ENCODE data around the gene CBX4. TPM values are rescaled to one million over a fixed set of nuclear protein-coding genes. Genes with fewer than 3 reads are reported as not detected.

The CBX4 gene
- total and polyA plus RNA-seq, 2 of the 13 experiments (the other 11 are each of a cell fraction or from before 2014, with no cell fraction given), result 25.8 to 50.8 TPM

- TF ChIP-seq ZNF605 (CRISPR knock-in tag; IDR thresholded peaks at IDR 0.05), result no peak
- no peak for TF ChIP-seq NFKB2 (CRISPR knock-in tag; IDR thresholded peaks at IDR 0.05; ENCODE audit: borderline replicate concordance)
- TF ChIP-seq ZKSCAN8 (CRISPR knock-in tag; IDR thresholded peaks at IDR 0.05; ENCODE audit: borderline replicate concordance), result no peak
- TF ChIP-seq RAD51 (IDR thresholded peaks at IDR 0.05; ENCODE audit: borderline replicate concordance), result no peak
- TF ChIP-seq ZNF572 (CRISPR knock-in tag; IDR thresholded peaks at IDR 0.05), result no peak
- no peak; the same call in 1 of the 2 replicates for TF ChIP-seq ZNF225 (CRISPR knock-in tag; IDR thresholded peaks at IDR 0.05)
- no peak for TF ChIP-seq NONO (IDR thresholded peaks at IDR 0.05)
- TF ChIP-seq NONO (CRISPR knock-in tag; conservative IDR thresholded peaks at IDR 0.05), result no peak
- TF ChIP-seq AGO2 (optimal IDR thresholded peaks at IDR 0.05; ENCODE audit: low read depth, low read length), result no peak
- TF ChIP-seq ZBTB38 (CRISPR knock-in tag; IDR thresholded peaks at IDR 0.05), result peak; percentile 81
- TF ChIP-seq NFKBIZ (CRISPR knock-in tag; IDR thresholded peaks at IDR 0.05), result no peak
- no peak for TF ChIP-seq ZNF678 (CRISPR knock-in tag; IDR thresholded peaks at IDR 0.05)
- no peak for TF ChIP-seq TP53 (CRISPR knock-in tag; conservative IDR thresholded peaks at IDR 0.05)
- no peak for TF ChIP-seq DDIT3 (CRISPR knock-in tag; IDR thresholded peaks at IDR 0.05)
- TF ChIP-seq ZBED4 (CRISPR knock-in tag; IDR thresholded peaks at IDR 0.05; ENCODE audit: borderline replicate concordance), result 0 out of 2 replicates have a peak, but pooled peaks have one; percentile 34
- 0 out of 2 replicates have a peak, but pooled peaks have one; percentile 13 for TF ChIP-seq NR2F2 (IDR thresholded peaks at IDR 0.05; ENCODE audit: borderline replicate concordance, low read depth)
- TF ChIP-seq BORCS8-MEF2B (CRISPR knock-in tag; IDR thresholded peaks at IDR 0.05), result peak; percentile 53; the same call in 1 of the 2 replicates
- TF ChIP-seq SP4 (CRISPR knock-in tag; IDR thresholded peaks at IDR 0.05), result no peak
- peak; percentile 67; the same call in 1 of the 2 replicates for TF ChIP-seq TSC22D2 (CRISPR knock-in tag; IDR thresholded peaks at IDR 0.05; ENCODE audit: borderline replicate concordance)
- TF ChIP-seq ZNF253 (CRISPR knock-in tag; IDR thresholded peaks at IDR 0.05; ENCODE audit: borderline replicate concordance), result no peak
- no peak for TF ChIP-seq THRA (CRISPR knock-in tag; IDR thresholded peaks at IDR 0.05; ENCODE audit: borderline replicate concordance)
- TF ChIP-seq IRF9 (CRISPR knock-in tag; IDR thresholded peaks at IDR 0.05; ENCODE audit: borderline replicate concordance), result no peak
- TF ChIP-seq ZNF784 (CRISPR knock-in tag; IDR thresholded peaks at IDR 0.05; ENCODE audit: borderline replicate concordance), result 0 out of 2 replicates have a peak, but pooled peaks have one; percentile 43
Observed at GRCh38 chr17:79818026-79818758, 21.0 kb downstream of the CBX4 start (continued).
